ENCODE results near the gene STIM1.
A peak's percentile ranks its signal among the peaks of the same experiment; 100 is the strongest.

The STIM1 gene

GRCh38 chr11:3831378-3832239 lies 23.9 kb upstream of the STIM1 start:
- DNase-seq = no peak

- DNase-seq = no peak
Observed at GRCh38 chr11:3832816-3833215, 22.6 kb upstream of the STIM1 start.

- DNase-seq = no peak
Observed at GRCh38 chr11:3833449-3833848, 22.0 kb upstream of the STIM1 start.

- no peak for DNase-seq
Observed at GRCh38 chr11:3834349-3834663, 21.2 kb upstream of the STIM1 start.

- DNase-seq = no peak
Observed at GRCh38 chr11:3834664-3835461, 20.6 kb upstream of the STIM1 start.

GRCh38 chr11:3835751-3836150 lies 19.7 kb upstream of the STIM1 start:
- no peak for DNase-seq

- DNase-seq = no peak
Observed at GRCh38 chr11:3836903-3837302, 18.6 kb upstream of the STIM1 start.

- DNase-seq = no peak
Observed at GRCh38 chr11:3837793-3838192, 17.7 kb upstream of the STIM1 start.

- DNase-seq = no peak
Observed at GRCh38 chr11:3838504-3838903, 17.0 kb upstream of the STIM1 start.

- no peak for DNase-seq
Observed at GRCh38 chr11:3840004-3840869, 15.2 kb upstream of the STIM1 start.

GRCh38 chr11:3840870-3841425 lies 14.5 kb upstream of the STIM1 start, which contains the start of gene RHOG:
RHOG (minus strand) TSS chr11:3840959; CDS start chr11:3828138, 12,821 bp downstream.
- peak; percentile 51 to 53 for DNase-seq

GRCh38 chr11:3841426-3842350 lies 13.8 kb upstream of the STIM1 start:
- peak; percentile 60 to 78 for DNase-seq

- DNase-seq = no peak
Observed at GRCh38 chr11:3843326-3843725, 12.1 kb upstream of the STIM1 start.

- no peak for DNase-seq
Observed at GRCh38 chr11:3845246-3845645, 10.2 kb upstream of the STIM1 start.

GRCh38 chr11:3845670-3846069 lies 9.8 kb upstream of the STIM1 start:
- DNase-seq = no peak

- peak; percentile 16 to 30 for DNase-seq
Observed at GRCh38 chr11:3849297-3849874, 6.1 kb upstream of the STIM1 start.

GRCh38 chr11:3853545-3853842 lies 2.0 kb upstream of the STIM1 start:
- DNase-seq = no peak

GRCh38 chr11:3853899-3854659 lies 1.4 kb upstream of the STIM1 start:
- no peak for DNase-seq

- no peak for DNase-seq
Observed at GRCh38 chr11:3854660-3854976, 846 bp upstream of the STIM1 start.

- DNase-seq = no peak
Observed at GRCh38 chr11:3855808-3856491, 486 bp downstream of the STIM1 start.

Measured in NCI-H2081 (cell line).